ENCODE data around the gene SERPINA4. TPM values are rescaled to one million over a fixed set of nuclear protein-coding genes. Genes with fewer than 3 reads are reported as not detected.
"Not testable (repeated sequence)": the region's sequence is repeated elsewhere in the genome, so short reads cannot be mapped to it uniquely, and the experiment has no call there.

Gene SERPINA4
- total RNA-seq, 1 donor from 2014 or later, result not detected

DNA sequence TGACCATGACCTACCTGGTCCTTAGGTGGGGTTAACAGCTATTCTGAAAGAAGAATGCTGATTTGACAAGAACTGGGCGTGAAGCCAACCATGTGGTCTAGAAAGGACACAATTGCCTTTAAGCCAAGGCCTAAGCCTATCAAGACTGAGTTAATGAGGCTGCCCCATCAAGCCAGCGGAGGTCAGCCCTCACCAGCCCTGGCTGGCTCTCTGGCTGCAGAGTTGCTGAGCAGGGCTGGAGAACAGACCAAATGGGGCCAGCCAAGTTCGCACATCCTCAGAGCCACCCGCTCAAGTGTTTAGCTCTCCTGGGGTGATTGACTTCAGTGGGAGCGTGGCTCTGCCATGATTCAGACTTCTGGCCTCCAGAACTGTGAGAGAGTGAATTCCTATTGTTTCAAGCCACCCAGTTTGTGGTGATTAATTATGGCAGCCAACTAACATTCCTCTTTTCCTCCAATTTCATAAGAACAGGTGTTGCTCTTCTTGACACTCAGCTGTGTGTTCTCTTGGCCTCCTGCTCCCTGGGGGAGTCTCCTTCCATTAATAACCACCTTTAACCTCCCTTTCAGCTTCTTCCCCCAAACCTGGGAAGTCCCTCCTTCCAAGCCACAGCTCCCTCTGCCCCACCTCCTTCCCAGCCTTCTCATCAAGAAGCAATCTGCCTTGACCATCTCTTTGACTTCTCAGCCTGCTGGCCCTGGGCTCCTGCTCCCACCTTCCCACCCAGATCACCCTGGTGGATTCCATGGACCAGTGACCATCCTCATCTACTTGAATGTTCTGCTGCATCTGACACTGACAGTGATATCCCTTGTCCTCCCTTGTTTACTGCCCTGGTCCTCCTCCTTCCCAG lies 14.7 kb downstream of the SERPINA4 start:
- Histone ChIP-seq H3K36me3 (ENCODE audit: control insufficient read depth, insufficient read depth, low read length) (no peaks in the 10 kb centered on the region), H3K4me3 (ENCODE audit: low read depth, low read length) (no peak overlapping the region), H3K27me3 (ENCODE audit: control insufficient read depth, insufficient read depth, low read length) (no peaks in the 10 kb centered on the region)
- TF ChIP-seq, protein P1, sequence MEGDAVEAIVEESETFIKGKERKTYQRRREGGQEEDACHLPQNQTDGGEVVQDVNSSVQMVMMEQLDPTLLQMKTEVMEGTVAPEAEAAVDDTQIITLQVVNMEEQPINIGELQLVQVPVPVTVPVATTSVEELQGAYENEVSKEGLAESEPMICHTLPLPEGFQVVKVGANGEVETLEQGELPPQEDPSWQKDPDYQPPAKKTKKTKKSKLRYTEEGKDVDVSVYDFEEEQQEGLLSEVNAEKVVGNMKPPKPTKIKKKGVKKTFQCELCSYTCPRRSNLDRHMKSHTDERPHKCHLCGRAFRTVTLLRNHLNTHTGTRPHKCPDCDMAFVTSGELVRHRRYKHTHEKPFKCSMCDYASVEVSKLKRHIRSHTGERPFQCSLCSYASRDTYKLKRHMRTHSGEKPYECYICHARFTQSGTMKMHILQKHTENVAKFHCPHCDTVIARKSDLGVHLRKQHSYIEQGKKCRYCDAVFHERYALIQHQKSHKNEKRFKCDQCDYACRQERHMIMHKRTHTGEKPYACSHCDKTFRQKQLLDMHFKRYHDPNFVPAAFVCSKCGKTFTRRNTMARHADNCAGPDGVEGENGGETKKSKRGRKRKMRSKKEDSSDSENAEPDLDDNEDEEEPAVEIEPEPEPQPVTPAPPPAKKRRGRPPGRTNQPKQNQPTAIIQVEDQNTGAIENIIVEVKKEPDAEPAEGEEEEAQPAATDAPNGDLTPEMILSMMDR (IDR thresholded peaks at IDR 0.05; ENCODE audit: insufficient read depth, low read length, poor library complexity, severe bottlenecking), result no peak
- DNase-seq (ENCODE audit: low read depth), result peak; percentile 69

DNA sequence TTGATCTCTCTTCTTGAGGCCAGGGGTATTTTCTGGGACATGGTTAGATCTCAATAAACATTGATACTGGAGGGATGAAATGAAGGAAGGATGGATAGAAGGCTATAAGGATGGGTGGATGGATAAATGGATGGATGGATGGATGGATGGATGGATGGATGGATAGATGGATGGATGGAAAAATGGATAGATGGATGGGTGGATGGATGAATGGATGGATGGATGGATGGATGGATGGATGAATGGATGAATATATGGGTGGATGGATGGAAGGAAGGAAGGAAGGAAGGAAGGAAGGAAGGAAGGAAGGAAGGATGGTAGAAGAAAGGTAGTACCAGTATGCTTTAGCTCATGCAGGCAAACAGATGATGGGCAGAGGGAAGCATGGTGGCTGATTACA lies 16.2 kb downstream of the SERPINA4 start:
- not testable (repeated sequence) for H3K27me3 ChIP-seq (ENCODE audit: control insufficient read depth, insufficient read depth, low read length); H3K4me3 ChIP-seq (ENCODE audit: low read depth, low read length); H3K36me3 ChIP-seq (ENCODE audit: control insufficient read depth, insufficient read depth, low read length); DNase-seq (ENCODE audit: low read depth)

DNA sequence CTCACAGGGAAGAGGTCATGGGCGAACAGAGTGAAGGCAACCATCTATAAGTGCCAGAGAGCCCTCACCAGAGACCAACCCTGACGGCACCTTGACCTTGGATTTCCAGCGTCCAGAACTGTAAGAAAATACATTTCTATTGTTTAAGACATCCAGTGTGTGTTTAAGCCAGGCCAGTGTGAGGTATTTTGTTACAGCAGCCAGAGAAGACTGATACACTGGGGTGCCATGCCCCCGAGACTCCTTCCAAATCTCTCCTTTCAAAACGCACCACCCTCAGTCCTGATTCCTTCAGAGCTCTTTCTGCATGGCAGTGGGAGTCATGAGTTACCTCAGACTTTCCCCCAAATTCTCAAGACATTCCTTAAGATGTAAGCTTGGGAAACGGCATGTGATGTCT lies 17.5 kb downstream of the SERPINA4 start:
- TF ChIP-seq, protein P1 (IDR thresholded peaks at IDR 0.05; ENCODE audit: insufficient read depth, low read length, poor library complexity, severe bottlenecking), result no peak
- Histone ChIP-seq H3K27me3 (ENCODE audit: control insufficient read depth, insufficient read depth, low read length) (no peaks in the 10 kb centered on the region), H3K4me3 (ENCODE audit: low read depth, low read length) (no peak overlapping the region), H3K36me3 (ENCODE audit: control insufficient read depth, insufficient read depth, low read length) (no peaks in the 10 kb centered on the region)
- DNase-seq (ENCODE audit: low read depth), result no peak

DNA sequence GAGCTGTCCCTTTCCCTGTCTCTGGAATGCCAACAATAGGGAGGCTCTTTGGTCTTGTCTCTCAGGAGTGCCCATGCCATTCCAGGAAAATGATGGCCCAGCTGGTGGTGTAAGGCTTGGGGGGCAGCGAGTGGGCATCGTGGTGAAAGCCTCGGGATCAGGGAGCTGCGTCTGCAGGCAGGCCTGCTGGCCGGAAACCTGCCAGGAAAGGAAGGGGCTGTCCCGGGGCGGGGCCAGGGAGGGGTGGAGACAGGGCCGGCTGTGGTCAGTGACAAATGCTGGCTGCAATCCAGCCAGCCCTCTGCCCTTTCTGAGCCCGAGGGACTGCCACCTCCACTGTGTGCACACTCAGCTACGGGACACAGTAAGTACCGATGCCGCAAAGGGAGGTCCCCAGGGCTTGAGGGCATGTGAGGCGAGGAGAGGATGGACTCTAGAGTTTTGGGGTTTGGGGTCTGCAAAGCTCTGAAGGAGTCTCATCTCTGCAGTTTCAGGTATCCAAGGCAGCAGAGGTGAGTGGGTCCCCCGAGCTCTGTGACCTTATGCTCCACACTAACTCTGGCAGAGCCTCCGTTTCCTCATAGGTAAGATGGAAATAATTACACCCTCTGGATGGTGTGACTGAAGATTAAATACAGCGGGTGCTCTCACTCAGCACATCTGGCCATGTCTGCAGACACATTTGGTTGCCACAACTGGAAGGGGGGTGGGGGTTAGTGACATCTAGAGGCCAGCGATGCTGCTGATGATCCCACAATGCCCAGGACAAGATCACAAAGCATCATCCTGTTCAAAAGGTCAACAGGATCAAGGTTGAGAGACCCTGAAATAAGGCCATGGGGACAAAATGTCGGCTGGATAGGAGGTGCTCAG lies 20.1 kb downstream of the SERPINA4 start, which contains the start of gene SERPINA5:
SERPINA5 (plus strand) TSS at position 300 of the 873 bp plus-strand sequence. CDS start 5,937 bp downstream, outside the sequence.
- Histone ChIP-seq H3K36me3 (ENCODE audit: control insufficient read depth, insufficient read depth, low read length) (no peaks in the 10 kb centered on the region), H3K27me3 (ENCODE audit: control insufficient read depth, insufficient read depth, low read length) (no peaks in the 10 kb centered on the region), H3K4me3 (ENCODE audit: low read depth, low read length) (no peak within 1 kb of the TSS)
- TF ChIP-seq, protein P1 (IDR thresholded peaks at IDR 0.05; ENCODE audit: insufficient read depth, low read length, poor library complexity, severe bottlenecking), result no peak
- DNase-seq (ENCODE audit: low read depth), result no peak

DNA sequence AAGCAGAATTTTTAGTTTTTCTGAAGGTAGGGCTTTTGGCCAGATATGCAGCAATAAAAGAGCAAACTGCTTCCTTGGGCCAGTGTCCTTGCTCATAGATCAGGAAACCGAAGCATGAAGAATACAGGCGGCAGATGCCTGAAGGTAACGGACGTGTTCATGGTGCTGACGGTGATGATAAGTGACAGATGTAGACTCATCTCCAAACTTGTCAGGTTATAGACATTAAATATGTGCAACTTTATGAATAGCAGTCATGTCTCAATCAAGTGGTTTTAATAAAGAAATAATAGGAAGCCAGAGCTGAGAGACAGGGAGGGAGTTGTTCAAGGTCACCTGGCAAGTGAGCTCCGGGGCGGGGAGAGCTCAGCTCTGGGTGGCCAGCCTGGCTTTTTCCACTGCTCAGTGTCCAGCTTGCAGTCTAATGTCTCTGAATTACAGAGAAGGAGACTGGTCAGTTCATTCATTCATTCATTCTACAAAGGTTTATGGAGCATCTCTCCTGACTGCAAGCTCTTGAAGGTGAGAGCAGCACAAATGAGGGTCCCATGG lies 21.0 kb downstream of the SERPINA4 start:
- no peak for DNase-seq (ENCODE audit: low read depth)
- Histone ChIP-seq H3K4me3 (ENCODE audit: low read depth, low read length) (no peak overlapping the region), H3K36me3 (ENCODE audit: control insufficient read depth, insufficient read depth, low read length) (no peaks in the 10 kb centered on the region), H3K27me3 (ENCODE audit: control insufficient read depth, insufficient read depth, low read length) (no peaks in the 10 kb centered on the region)
- TF ChIP-seq, protein P1 (IDR thresholded peaks at IDR 0.05; ENCODE audit: insufficient read depth, low read length, poor library complexity, severe bottlenecking), result no peak

DNA sequence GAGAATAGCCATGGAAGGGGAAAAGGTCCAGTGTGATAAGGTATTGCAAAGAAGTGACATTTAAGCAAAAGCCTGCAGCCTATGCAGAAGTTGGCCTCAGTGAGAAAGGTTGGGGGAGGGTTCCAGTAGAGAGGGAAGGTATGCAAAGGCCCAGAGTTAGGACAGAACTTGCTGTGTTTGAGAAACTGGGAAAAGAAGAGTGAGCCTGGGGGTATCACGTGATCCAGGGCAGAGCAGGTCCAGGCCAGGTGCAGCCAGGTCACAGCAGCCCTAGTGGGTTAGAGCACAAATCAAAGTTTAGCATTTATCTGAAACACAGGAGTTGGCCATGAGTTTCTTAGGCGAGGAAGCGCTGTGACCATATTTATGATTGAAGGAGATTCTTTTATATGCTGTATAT lies 21.6 kb downstream of the SERPINA4 start:
- no peaks in the 10 kb centered on the region for H3K27me3 ChIP-seq (ENCODE audit: control insufficient read depth, insufficient read depth, low read length)
- TF ChIP-seq, protein P1 (IDR thresholded peaks at IDR 0.05; ENCODE audit: insufficient read depth, low read length, poor library complexity, severe bottlenecking), result no peak
- DNase-seq (ENCODE audit: low read depth), result no peak
- H3K36me3 ChIP-seq (ENCODE audit: control insufficient read depth, insufficient read depth, low read length), result no peaks in the 10 kb centered on the region
- H3K4me3 ChIP-seq (ENCODE audit: low read depth, low read length), result no peak overlapping the region

All from kidney epithelial cell (primary cell).